GM12892 (cell line): ENCODE measurements around the gene RNFT1. TPM values are rescaled to one million over a fixed set of nuclear protein-coding genes. Genes with fewer than 3 reads are reported as not detected.
"Not testable (repeated sequence)": the region's sequence is repeated elsewhere in the genome, so short reads cannot be mapped to it uniquely, and the experiment has no call there.

Experiments
- DNase-seq: peaks from one replicate; pipeline ENCODE4 v3.0.0; 2011; ENCODE audit not compliant: insufficient read length
- FAIRE-seq: peaks from 2 replicates; lab custom pipeline; 2011; peaks lifted over from hg19 to GRCh38; lab: Jason Lieb, UNC
- POLR2A ChIP-seq: IDR thresholded peaks from 2 replicates; pipeline ENCODE4 v1.6.1; 2011; ENCODE audit warnings: low read depth, low read length, control low read depth
- POLR2AphosphoS5 ChIP-seq: IDR thresholded peaks from 2 replicates; pipeline ENCODE4 v1.6.1; 2011; ENCODE audit warnings: low read depth, low read length, control low read depth
- TAF1 ChIP-seq: IDR thresholded peaks from 2 replicates; pipeline ENCODE4 v1.6.1; 2011; ENCODE audit warnings: low read depth, mild to moderate bottlenecking, control low read depth, low read length, borderline replicate concordance
- polyA plus RNA-seq: library from polyadenylated mRNA; unstranded; fragments of >200 nt; gene quantifications from one replicate; pipeline ENCODE4 v1.2.1, GENCODE V29; 2012; ENCODE audit warnings: missing spikeins, inconsistent platforms; ENCODE audit not compliant: missing spikeins

Gene RNFT1
- 11.9 TPM for polyA plus RNA-seq

DNA sequence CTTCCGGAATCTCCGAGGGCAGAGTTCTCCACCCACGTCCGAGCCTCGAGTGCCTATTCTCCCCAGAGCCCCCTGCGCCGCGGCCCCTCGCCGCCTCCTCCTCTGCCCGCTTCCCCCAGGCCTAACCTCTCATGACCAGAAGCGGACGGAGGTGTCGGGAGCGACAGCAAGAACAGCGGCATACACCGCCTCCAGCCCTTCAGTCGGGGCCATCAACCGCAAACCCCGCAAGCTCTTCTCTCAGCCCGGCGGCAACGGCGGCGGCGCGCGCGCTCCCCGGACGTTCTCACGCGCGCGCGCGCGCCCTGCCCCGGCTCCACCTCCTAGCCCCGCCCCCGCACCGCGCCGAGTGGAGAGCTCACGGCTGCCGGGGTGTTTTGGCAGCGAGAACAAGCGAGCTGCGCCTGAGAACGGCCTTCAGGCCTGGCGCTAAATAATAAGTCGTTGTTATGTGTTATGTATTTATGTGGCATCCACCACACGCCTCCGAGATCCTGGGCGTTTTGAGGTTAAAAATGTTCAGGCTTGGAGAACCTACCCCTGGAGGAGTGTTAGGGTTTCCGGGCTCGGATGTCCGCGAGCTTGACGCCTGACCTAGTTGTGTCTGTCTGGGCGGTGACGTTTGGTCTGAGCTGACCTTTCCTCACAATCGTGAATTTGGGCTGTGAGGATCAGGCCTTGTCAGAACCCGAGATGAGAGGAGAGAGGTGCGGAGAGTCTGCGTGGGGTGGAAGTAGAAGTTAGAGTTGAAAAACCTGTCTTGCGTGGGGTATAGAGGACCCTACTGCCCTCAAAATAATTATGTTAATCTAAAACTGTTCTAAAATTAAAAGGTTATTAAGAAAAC lies at the start of gene RNFT1:
RNFT1 (minus strand) TSS at position 259 of the 847 bp plus-strand sequence; CDS start at position 182, 77 bp downstream.
- FAIRE-seq (peak; percentile 94), DNase-seq (peak; percentile 78)
- no peak; the same call in 1 of the 2 replicates for TF ChIP-seq TAF1
- peak; percentile 43; the same call in 1 of the 2 replicates for TF ChIP-seq POLR2AphosphoS5
- TF ChIP-seq POLR2A = peak; percentile 57; the same call in 1 of the 2 replicates

GRCh38 chr17:60009326-60009725 lies 44.8 kb upstream of the RNFT1 start:
- not testable (repeated sequence) for DNase-seq, FAIRE-seq

- not testable (repeated sequence) for DNase-seq
Measured at GRCh38 chr17:60008377-60008776, 43.8 kb upstream of the RNFT1 start.

DNA sequence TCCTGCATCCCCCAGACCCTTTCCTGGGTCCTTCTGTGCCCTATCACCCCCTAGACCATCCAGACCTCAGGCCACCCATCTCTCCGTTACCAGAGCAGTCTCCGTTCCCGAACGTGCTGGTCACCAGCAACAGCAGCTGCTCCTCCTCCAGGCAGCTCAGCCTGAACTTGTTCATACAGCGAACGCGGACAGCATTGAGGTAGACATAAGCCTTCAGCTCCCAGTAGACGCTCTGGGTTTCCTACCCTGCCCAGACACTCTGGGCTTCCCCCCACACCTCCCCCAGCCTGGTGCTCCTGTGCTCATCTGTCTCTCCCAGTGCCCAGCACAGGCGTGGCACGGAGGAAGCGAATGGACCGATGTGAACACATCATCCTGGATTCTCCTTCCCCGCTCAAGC lies 41.6 kb upstream of the RNFT1 start:
- FAIRE-seq (no peak), DNase-seq (no peak)
- no peak for TF ChIP-seq POLR2A
- TF ChIP-seq TAF1 = no peak
- no peak for TF ChIP-seq POLR2AphosphoS5

More at GRCh38 chr17:60008377-60008776, 43.8 kb upstream of the RNFT1 start:
- FAIRE-seq = not testable (repeated sequence)

- not testable (repeated sequence) for FAIRE-seq, DNase-seq
Measured at GRCh38 chr17:60004561-60004960, 40.0 kb upstream of the RNFT1 start.

DNA sequence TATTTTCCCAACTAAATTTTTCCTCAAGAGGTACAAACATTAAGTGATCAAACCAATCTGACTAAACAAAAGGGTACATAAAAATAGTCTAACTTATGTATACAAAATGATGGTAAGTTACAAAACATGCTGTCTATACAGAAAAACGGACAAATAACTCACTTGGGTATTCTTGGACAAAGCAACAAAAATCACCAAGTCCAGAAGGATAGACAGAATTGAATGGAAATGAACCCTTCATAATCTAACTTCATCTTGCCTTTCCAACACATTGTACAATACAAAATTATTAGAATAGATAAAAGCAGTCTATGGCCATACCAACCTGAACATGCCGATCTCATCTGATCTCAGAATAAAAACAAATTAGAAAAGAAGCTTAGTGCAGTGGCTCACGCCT lies 37.9 kb upstream of the RNFT1 start:
- not testable (repeated sequence) for DNase-seq, FAIRE-seq

DNA sequence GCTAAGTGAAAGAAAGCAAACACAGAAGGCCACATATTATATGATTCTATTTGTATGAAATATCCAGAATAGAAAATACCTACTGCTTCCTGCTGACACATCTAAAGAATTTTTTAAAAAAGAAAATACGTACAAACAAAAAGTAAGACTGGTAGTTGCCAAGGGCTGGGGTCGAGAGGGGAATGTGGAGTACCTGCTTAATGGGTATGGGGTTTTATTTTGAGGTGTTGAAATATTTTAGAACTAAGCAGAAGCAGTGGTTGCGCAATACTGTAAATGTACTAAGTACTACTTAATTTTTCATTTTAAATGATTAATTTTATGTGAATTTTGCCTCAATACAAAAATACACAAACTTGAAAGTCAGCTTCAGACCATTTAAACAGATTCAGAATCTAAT lies 32.1 kb upstream of the RNFT1 start:
- FAIRE-seq, DNase-seq: not testable (repeated sequence)

DNA sequence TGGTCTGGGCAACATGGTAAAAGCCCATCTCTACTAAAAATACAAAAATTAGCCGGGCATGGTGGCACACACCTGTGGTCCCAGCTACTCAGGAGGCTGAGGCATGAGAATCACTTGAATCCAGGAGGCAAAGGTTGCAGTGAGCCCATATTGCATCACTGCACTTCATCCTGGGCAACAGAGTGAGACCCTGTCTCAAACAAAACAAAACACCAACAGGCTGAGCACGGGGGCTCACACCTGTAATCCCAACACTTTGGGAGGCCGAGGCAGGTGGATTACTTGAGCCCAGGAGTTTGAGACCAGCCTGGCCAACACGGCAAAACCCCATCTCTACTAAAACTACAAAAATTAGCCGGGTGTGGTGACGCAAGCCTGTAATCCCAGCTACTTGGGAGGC lies 10.6 kb upstream of the RNFT1 start:
- not testable (repeated sequence) for FAIRE-seq, DNase-seq

GRCh38 chr17:59973483-59973882 lies 8.9 kb upstream of the RNFT1 start:
- DNase-seq, FAIRE-seq: not testable (repeated sequence)

GRCh38 chr17:59972778-59973177 lies 8.2 kb upstream of the RNFT1 start:
- FAIRE-seq (no peak), DNase-seq (no peak)
- TF ChIP-seq TAF1 (no peak), POLR2AphosphoS5 (no peak), POLR2A (no peak)

GRCh38 chr17:59971771-59972170 lies 7.2 kb upstream of the RNFT1 start:
- DNase-seq, FAIRE-seq: not testable (repeated sequence)

GRCh38 chr17:59963738-59964481 lies 630 bp downstream of the RNFT1 start:
- DNase-seq = peak; percentile 12
- no peak for FAIRE-seq
- TF ChIP-seq POLR2A (no peak), TAF1 (no peak), POLR2AphosphoS5 (no peak)

DNA sequence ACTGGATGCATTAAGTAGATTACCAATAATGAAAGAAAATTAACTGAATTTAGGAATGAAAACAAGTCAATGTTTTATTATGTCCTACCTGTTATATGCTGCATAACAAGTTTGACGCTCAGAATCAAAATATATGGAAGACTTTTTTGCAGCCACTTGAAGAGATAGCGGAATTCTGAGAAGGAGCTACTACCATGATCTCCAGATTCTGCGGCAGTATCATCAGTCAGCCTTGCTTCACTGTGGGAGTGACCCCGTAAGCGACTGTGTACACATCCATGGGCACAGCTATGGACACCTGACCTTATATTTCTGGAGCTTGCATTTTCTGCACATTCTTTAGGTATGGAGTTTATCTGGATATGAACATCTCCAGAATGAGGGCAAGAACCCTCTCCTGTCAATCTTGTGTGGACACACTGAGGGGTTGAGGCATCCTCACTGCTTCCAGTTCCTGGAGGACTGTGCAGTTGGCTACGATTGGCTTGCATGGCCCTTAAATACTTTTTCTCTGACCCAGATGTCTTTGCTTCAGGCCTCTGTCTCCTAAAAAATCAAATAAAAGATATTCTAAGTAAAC lies 1.7 kb downstream of the RNFT1 start:
- FAIRE-seq = no peak
- DNase-seq = no peak
- no peak for TF ChIP-seq POLR2AphosphoS5
- TF ChIP-seq POLR2A = no peak
- TF ChIP-seq TAF1 = no peak

DNA sequence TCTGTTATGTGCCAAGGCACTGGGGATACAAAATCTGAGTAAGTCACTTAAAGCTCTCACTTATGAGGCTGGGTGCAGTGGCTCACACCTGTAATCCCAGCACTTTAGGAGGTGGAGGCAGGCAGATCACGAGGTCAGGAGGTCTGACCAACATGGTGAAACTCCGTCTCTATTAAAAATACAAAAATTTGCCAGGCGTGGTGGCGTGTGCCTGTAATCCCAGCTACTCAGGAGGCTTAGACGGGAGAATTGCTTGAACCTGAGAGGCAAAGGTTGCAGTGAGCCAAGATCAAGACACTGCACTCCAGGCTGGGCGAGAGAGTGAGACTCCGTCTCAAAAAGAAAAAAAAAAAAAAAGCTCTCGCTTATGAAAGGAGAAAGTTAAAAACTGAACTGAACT lies 5.0 kb downstream of the RNFT1 start:
- not testable (repeated sequence) for DNase-seq, FAIRE-seq
